Prostate gland (tissue), 2 donors: ENCODE results near the gene NAT10. TPM values are rescaled to one million over a fixed set of nuclear protein-coding genes. Genes with fewer than 3 reads are reported as not detected.

Experiments
- DNase-seq: peaks from one replicate; pipeline ENCODE4 v3.0.0-alpha.2; 2019; ENCODE audit warnings: low spot score
- H3K27ac ChIP-seq, 2 donors: fragments of 200-600 bp; sonication (generic); 2 replicates each; pipeline ENCODE4 v1.5.1; 2017 to 2019
- H3K27me3 ChIP-seq: fragments of 200-600 bp; sonication (generic); replicated peaks from 2 replicates; pipeline ENCODE4 v1.5.1; 2019; ENCODE audit not compliant: insufficient read depth
- H3K36me3 ChIP-seq, 2 donors: fragments of 200-600 bp; sonication (generic); 1 replicate in 1 of 2; 2 replicates in 1 of 2; pipeline versions ENCODE4 v1.5.1 to v1.8.1; 2017 to 2019
- H3K4me1 ChIP-seq: fragments of 200-600 bp; sonication (generic); replicated peaks from 2 replicates; pipeline ENCODE4 v1.5.1; 2019
- H3K4me3 ChIP-seq, 2 donors: fragments of 200-600 bp; sonication (generic); 2 replicates each; pipeline ENCODE4 v1.5.1; 2017 to 2019
- H3K9me3 ChIP-seq: fragments of 200-600 bp; sonication (generic); 2 replicates; pipeline ENCODE4 v1.5.1; 2017
- CTCF ChIP-seq, 4 experiments: fragments of 200-600 bp in 2 of 4; fragments of 450-650 bp in 2 of 4; sonication (generic) in 2 of 4; IDR thresholded peaks; 1 replicate in 3 of 4; 2 replicates in 1 of 4; pipeline ENCODE4 v1.5.1; 2016 to 2019; ENCODE audit warnings: antibody characterized with exemption in 4 of 4, mild to moderate bottlenecking in 2 of 4, moderate library complexity in 2 of 4
- POLR2A ChIP-seq: fragments of 450-650 bp; IDR thresholded peaks from one replicate; pipeline ENCODE4 v1.6.1; 2016; ENCODE audit warnings: antibody characterized with exemption, mild to moderate bottlenecking
- POLR2AphosphoS5 ChIP-seq: sonication (generic); formaldehyde crosslinking; IDR thresholded peaks from one replicate; pipeline ENCODE4 v1.6.1; 2017; ENCODE audit warnings: antibody characterized with exemption
- WGBS: methylation state at CpG from one replicate; pipeline ENCODE4 v1.1.5; 2018; 5-methylcytosine and 5-hydroxymethylcytosine counted together
- intact Hi-C: fragments of 100-400 bp; cut with DNase I; formaldehyde crosslinking; loops from one replicate; pipeline ENCODE4 v1.14.2; 2022
- total RNA-seq, 2 donors: library from RNA; depleted of rRNA; stranded (reverse); fragments of >200 nt; gene quantifications; one replicate each; pipeline ENCODE4 v1.1.0, GENCODE V29; 2016

The NAT10 gene
- total RNA-seq, 2 donors from 2014 or later: 21.9 to 34.7 TPM

DNA sequence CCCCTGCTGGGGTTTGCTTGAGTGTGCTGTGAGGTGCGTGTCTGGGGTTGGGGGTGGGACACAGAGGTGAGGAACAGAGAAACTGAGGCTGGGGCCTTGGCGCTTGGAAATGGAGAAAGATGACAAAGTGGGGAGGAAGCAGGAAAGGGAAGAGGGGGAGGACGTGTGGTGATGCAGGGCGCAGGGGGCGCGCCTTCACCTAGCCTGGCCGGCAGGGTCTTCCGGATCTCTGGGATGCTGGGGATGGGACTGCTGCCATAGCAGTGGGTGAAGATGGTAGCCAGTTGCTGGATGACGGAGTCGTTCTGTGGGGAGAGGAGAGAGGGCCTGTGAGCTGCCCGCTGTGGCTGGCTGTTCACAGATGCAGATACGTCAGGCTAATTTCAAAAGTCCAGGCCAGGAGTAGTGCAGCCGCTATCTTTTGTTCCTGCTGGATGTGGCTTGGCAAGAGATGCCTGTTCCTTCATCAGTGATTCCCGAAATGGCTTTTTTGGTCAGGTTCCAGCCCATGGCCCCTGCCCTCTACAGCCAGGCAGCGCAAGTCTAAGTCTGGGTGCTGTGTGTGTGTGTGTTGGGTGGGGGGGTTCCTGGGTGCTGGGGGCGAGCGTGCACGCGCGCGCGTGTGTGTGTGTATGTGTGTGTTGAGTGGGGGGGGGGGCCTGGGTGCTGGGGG lies 54.8 kb downstream of the NAT10 start:
- Histone ChIP-seq H3K4me1 (peaks cover 9% of the 10 kb centered on the region), H3K9me3 (no peaks in the 10 kb centered on the region), H3K4me3 (no peak overlapping the region), H3K27me3 (no peaks in the 10 kb centered on the region), H3K36me3 (no peaks in the 10 kb centered on the region), H3K27ac (no peak overlapping the region)
- TF ChIP-seq CTCF (IDR thresholded peaks at IDR 0.05) (no peak), POLR2AphosphoS5 (no peak), POLR2A (no peak)
- intact Hi-C loops: no loop called here
- DNase-seq: no peak
- WGBS: 77% methylated on average over 21 of the region's 22 CpGs

- Histone ChIP-seq H3K36me3 (no peaks in the 10 kb centered on the region), H3K4me3 (no peak overlapping the region), H3K27ac (no peak overlapping the region), H3K9me3 (no peaks in the 10 kb centered on the region), H3K4me1 (peaks cover 5% of the 10 kb centered on the region), H3K27me3 (no peaks in the 10 kb centered on the region)
- WGBS: 72% methylated on average over 18 of the region's 18 CpGs
- intact Hi-C loops: no loop called here
- TF ChIP-seq CTCF (IDR thresholded peaks at IDR 0.05): no peak
- no peak for TF ChIP-seq POLR2A
- TF ChIP-seq POLR2AphosphoS5: no peak
- no peak for DNase-seq
These were observed 55.4 kb downstream of the NAT10 start for GRCh38 chr11:34160791-34161190.

DNA sequence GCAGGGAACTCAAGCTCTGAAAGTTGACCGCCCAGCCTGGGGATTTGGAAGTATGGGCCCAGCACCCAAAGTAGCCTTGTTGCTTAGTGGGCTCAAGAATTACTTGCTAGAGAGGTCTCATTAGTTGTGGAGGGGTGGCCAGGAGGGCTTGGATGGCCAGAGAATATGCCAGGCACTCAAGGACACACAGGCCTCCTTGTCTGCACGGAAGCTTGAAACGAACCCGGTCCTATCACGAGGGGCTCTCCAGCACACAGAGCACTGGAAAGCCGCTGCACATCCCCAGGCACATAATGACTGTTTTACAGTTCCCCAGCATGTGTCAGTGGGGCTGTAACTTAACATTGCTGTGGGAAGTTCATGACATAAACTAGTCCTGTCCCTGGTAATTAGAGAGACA lies 55.9 kb downstream of the NAT10 start:
- 86% methylated on average over 6 of the region's 6 CpGs for WGBS
- TF ChIP-seq CTCF (IDR thresholded peaks at IDR 0.05) (no peak), POLR2A (no peak), POLR2AphosphoS5 (no peak)
- intact Hi-C loops: no loop called here

DNA sequence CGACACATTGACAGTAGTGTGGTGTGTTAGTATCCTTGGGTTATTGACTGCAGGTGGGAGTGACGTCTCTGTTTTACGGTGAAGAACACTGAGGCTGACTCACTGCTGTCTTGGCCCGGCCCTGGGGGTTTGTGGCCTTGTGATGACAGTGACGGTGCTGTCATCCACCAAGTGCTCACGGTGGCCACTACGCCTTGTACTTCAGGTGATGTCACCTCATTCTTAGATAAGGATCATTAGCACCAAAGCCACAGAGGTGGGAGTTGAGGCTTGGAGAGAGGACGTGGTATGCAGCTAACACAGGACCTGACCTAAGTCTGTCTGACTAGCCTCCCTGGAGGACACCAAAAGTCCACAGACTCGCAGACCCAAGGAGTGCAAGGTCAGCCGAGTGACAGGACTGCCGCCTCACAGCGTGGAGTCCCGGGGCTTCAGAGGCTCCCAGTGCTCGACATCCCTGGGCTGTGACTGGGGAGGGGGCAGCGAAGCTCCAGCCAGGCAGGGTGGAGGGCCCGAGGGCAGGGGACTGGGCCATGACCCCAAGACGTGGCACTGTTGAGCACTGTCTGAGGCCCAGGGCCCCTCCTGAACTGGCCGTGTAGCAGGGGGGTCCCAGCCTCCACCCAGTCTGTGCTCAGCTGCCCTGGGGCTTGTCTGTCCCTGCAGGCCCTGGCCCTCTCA lies 56.5 kb downstream of the NAT10 start:
- Histone ChIP-seq H3K4me1 (peaks cover 4% of the 10 kb centered on the region), H3K9me3 (no peaks in the 10 kb centered on the region), H3K27me3 (no peaks in the 10 kb centered on the region), H3K27ac (no peak overlapping the region), H3K4me3 (no peak overlapping the region), H3K36me3 (no peaks in the 10 kb centered on the region)
- WGBS: 80% methylated on average over 11 of the region's 18 CpGs
- no peak for TF ChIP-seq POLR2A
- no peak for TF ChIP-seq CTCF (IDR thresholded peaks at IDR 0.05)
- TF ChIP-seq POLR2AphosphoS5: no peak
- intact Hi-C loops: no loop called here
- no peak for DNase-seq

More for the DNA sequence above, 55.9 kb downstream of the NAT10 start:
- Histone ChIP-seq H3K27me3 (no peaks in the 10 kb centered on the region), H3K4me1 (peaks cover 4% of the 10 kb centered on the region), H3K4me3 (no peak overlapping the region), H3K27ac (no peak overlapping the region), H3K9me3 (no peaks in the 10 kb centered on the region), H3K36me3 (no peaks in the 10 kb centered on the region)
- no peak for DNase-seq

DNA sequence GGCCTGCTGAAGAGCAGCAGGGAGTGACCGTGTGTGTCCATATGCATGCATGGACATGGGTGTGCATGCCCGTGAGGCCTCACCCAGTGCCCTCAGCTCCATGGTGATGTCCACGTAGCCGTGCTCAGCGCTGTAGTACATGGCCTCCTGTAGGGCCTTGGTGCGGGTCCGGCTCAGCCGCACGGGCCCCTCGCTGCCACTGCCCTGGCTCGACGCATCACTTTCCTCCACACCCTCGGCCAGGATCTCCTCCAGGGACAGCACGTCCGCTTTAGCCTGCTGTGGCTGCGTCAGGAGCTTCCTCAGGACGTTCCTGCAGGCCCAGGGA lies 57.0 kb downstream of the NAT10 start:
- Histone ChIP-seq H3K9me3 (no peaks in the 10 kb centered on the region), H3K27me3 (no peaks in the 10 kb centered on the region), H3K36me3 (no peaks in the 10 kb centered on the region), H3K4me3 (no peak overlapping the region), H3K27ac (no peak overlapping the region), H3K4me1 (peaks cover 4% of the 10 kb centered on the region)
- DNase-seq: no peak
- TF ChIP-seq POLR2AphosphoS5 (no peak), CTCF (IDR thresholded peaks at IDR 0.05) (no peak), POLR2A (no peak)
- intact Hi-C loops: no loop called here
- 90% methylated on average over 17 of the region's 17 CpGs for WGBS
